Sigmoid colon (tissue), 7 donors: ENCODE results near the gene RCN2. TPM values are rescaled to one million over a fixed set of nuclear protein-coding genes. Genes with fewer than 3 reads are reported as not detected.
A peak's percentile ranks its signal among the peaks of the same experiment; 100 is the strongest.

ENCODE experiments used
- DNase-seq: peaks from one replicate; pipeline ENCODE4 v3.0.0-alpha.2; 2019
- H3K27ac ChIP-seq, 4 donors: fragments of 200-600 bp; sonication (generic); one replicate each; pipeline ENCODE4 v1.5.1; 2016 to 2019; ENCODE audit warnings: mild to moderate bottlenecking in 1 of 4
- H3K27me3 ChIP-seq, 3 donors: fragments of 200-600 bp; sonication (generic); one replicate each; pipeline ENCODE4 v1.5.1; 2019; ENCODE audit warnings: mild to moderate bottlenecking in 1 of 3
- H3K36me3 ChIP-seq, 4 donors: fragments of 200-600 bp; sonication (generic); one replicate each; pipeline ENCODE4 v1.5.1; 2016 to 2019
- H3K4me1 ChIP-seq, 4 donors: fragments of 200-600 bp; sonication (generic); one replicate each; pipeline ENCODE4 v1.5.1; 2017 to 2019
- H3K4me3 ChIP-seq, 4 donors: fragments of 200-600 bp; sonication (generic); one replicate each; pipeline ENCODE4 v1.5.1; 2017 to 2019; ENCODE audit warnings: mild to moderate bottlenecking in 2 of 4, moderate library complexity in 1 of 4
- H3K9me3 ChIP-seq, 4 donors: fragments of 200-600 bp in 3 of 4; sonication (generic) in 3 of 4; one replicate each; pipeline versions ENCODE4 v1.5.1 to v1.6.1; 2013 to 2019
- CTCF ChIP-seq, 4 experiments: fragments of 450-650 bp in 3 of 4; fragments of 200-600 bp in 1 of 4; IDR thresholded peaks; one replicate each; pipeline ENCODE4 v1.5.1; 2016 to 2019; ENCODE audit warnings: antibody characterized with exemption in 4 of 4, mild to moderate bottlenecking in 3 of 4, moderate library complexity in 2 of 4
- EP300 ChIP-seq, 4 donors: sonication (generic); formaldehyde crosslinking; IDR thresholded peaks; one replicate each; pipeline ENCODE4 v1.6.1; 2017; ENCODE audit warnings: antibody characterized with exemption in 4 of 4
- POLR2A ChIP-seq, 2 donors: fragments of 450-650 bp; IDR thresholded peaks; one replicate each; pipeline ENCODE4 v1.6.1; 2016; ENCODE audit warnings: antibody characterized with exemption in 2 of 2, mild to moderate bottlenecking in 2 of 2, moderate library complexity in 2 of 2
- POLR2AphosphoS5 ChIP-seq, 4 donors: sonication (generic); formaldehyde crosslinking; IDR thresholded peaks; one replicate each; pipeline ENCODE4 v1.6.1; 2017; ENCODE audit warnings: antibody characterized with exemption in 4 of 4
- WGBS, 2 donors: extraction: QIAGEN DNeasy Blood & Tissue Kit; methylation state at CpG; one replicate each; pipeline ENCODE4 v1.1.7; 2013; 5-methylcytosine and 5-hydroxymethylcytosine counted together
- intact Hi-C: fragments of 100-400 bp; cut with DNase I; formaldehyde crosslinking; loops from one replicate; pipeline ENCODE4 v1.15.1; 2023
- polyA plus RNA-seq, 3 donors: library from polyadenylated mRNA; stranded (reverse); fragments of 200-250 nt; gene quantifications; one replicate each; pipeline ENCODE4 v1.2.3, GENCODE V29; 2013
- total RNA-seq, 4 donors: library from RNA; depleted of rRNA; stranded (reverse); fragments of >200 nt; gene quantifications; one replicate each; pipeline ENCODE4 v1.1.0, GENCODE V29; 2016
- donor health status: healthy with polysubstance abuse.
- donor health status: Bipolar disorder and iron deficiency.
- donor health status: healthy.

Gene RCN2
- total and polyA plus RNA-seq, 7 donors: 12.3 to 62.8 (median 45.5) TPM

GRCh38 chr15:76945494-76946093, 14.0 kb downstream of the RCN2 start:
- WGBS, 2 donors: 83 to 84% methylated on average over 2 of the region's 2 CpGs
- Histone ChIP-seq H3K4me1 (peaks cover 0 to 23% (median 13%) of the 10 kb centered on the region in 4 donors), H3K4me3 (no peak overlapping the region), H3K27me3 (no peaks in the 10 kb centered on the region), H3K9me3 (no peaks in the 10 kb centered on the region), H3K27ac (peak overlapping the region in 1 of 4 donors; percentile 71), H3K36me3 (peaks cover 0 to 46% (median 4%) of the 10 kb centered on the region in 4 donors)
- TF ChIP-seq POLR2A (IDR thresholded peaks at IDR 0.05) (no peak), POLR2AphosphoS5 (IDR thresholded peaks at IDR 0.05) (peak in 1 of 4 donors; percentile 14), EP300 (IDR thresholded peaks at IDR 0.05) (no peak)
- no peak for DNase-seq
- intact Hi-C loops: no loop called here

DNA sequence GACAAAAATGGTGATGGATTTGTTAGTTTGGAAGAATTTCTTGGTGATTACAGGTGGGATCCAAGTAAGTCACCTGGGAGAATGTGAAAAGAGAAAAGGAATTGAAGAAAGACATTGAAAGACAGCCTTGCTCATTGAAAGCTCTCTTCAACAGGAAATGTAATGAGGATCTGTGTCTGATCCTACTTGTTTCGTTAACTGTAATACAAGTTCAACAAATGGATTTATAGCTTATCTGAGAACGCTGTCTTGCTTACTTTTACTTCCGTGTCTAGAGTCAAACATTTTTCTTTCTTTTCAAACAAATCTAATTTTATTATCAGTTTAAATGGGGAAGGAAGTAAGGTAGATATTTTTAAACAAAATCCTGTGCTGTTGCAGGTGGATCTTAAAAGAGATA, 15.9 kb downstream of the RCN2 start:
- Histone ChIP-seq H3K27me3 (no peaks in the 10 kb centered on the region), H3K36me3 (peaks cover 0 to 55% (median 4%) of the 10 kb centered on the region in 4 donors), H3K4me3 (no peak overlapping the region), H3K4me1 (peaks cover 0 to 23% (median 13%) of the 10 kb centered on the region in 4 donors), H3K27ac (no peak overlapping the region), H3K9me3 (no peaks in the 10 kb centered on the region)
- WGBS, 2 donors: 38 to 52% methylated on average over 3 of the region's 3 CpGs
- intact Hi-C loops: no loop called here
- DNase-seq: no peak
- TF ChIP-seq POLR2A (IDR thresholded peaks at IDR 0.05) (no peak), EP300 (IDR thresholded peaks at IDR 0.05) (no peak), POLR2AphosphoS5 (IDR thresholded peaks at IDR 0.05) (no peak), CTCF (IDR thresholded peaks at IDR 0.05) (no peak)

DNA sequence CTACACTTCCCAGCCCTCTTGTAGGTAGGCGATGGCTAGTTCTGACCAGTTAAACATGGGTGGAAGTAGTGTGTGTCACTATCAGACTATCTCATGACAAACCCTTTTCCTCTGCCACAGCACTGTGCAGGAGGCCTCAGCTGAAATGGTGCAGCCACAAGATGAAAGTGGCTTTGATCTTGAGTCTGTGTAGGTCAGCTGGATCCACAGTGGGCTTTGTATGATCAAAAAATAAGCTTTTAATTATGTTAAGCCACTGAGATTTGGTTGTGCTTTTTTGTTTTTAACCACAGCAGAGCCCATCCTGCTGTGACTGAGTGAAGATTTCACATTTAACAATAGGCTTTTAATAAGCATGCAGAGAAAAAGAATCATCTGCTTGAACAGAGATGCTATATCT, 19.7 kb downstream of the RCN2 start:
- Histone ChIP-seq H3K4me1 (peaks cover 0 to 13% (median 4%) of the 10 kb centered on the region in 4 donors), H3K9me3 (no peaks in the 10 kb centered on the region), H3K27me3 (no peaks in the 10 kb centered on the region), H3K36me3 (peaks cover 0 to 43% (median 4%) of the 10 kb centered on the region in 4 donors), H3K4me3 (no peak overlapping the region), H3K27ac (no peak overlapping the region)
- intact Hi-C loops: no loop called here
- WGBS, 2 donors: 88 to 98% methylated on average over 1 of the region's 1 CpG
- TF ChIP-seq EP300 (IDR thresholded peaks at IDR 0.05): no peak
- no peak for TF ChIP-seq POLR2AphosphoS5 (IDR thresholded peaks at IDR 0.05)
- no peak for TF ChIP-seq POLR2A (IDR thresholded peaks at IDR 0.05)
- DNase-seq: no peak

GRCh38 chr15:76953913-76954312, 22.4 kb downstream of the RCN2 start:
- DNase-seq: no peak

DNA sequence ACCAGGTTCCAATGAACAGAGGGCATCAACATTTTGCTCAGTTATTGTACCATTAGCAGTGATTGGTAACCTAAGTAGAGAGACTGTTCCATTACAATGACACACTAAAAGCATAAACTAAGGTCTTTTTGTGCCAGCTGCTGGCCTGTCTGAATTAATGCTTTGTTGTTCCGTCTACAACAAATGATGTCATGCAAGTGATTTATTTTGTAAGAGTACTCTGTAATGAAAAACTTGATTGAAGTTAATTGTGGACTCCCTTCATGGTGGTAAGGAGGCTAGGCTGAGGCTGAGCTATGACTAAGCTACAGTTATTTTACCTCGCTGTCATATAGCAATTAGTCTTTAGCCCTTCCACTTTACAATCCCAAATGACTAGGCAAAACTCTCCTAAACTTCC, 23.2 kb downstream of the RCN2 start:
- H3K9me3 ChIP-seq: no peaks in the 10 kb centered on the region
- no peak overlapping the region for H3K27ac ChIP-seq
- H3K36me3 ChIP-seq: peaks cover 0 to 17% (median 0%) of the 10 kb centered on the region in 4 donors
- intact Hi-C loops: no loop called here
- peaks cover 0 to 5% (median 2%) of the 10 kb centered on the region in 4 donors for H3K4me1 ChIP-seq
- H3K4me3 ChIP-seq: no peak overlapping the region
- TF ChIP-seq EP300 (IDR thresholded peaks at IDR 0.05): no peak
- TF ChIP-seq CTCF (IDR thresholded peaks at IDR 0.05): no peak
- no peak for TF ChIP-seq POLR2AphosphoS5 (IDR thresholded peaks at IDR 0.05)
- no peak for TF ChIP-seq POLR2A (IDR thresholded peaks at IDR 0.05)
- 11 to 56% methylated on average over 2 of the region's 2 CpGs for WGBS, 2 donors
- no peak for DNase-seq
- H3K27me3 ChIP-seq: no peaks in the 10 kb centered on the region

More at GRCh38 chr15:76953913-76954312, 22.4 kb downstream of the RCN2 start:
- no peaks in the 10 kb centered on the region for H3K9me3 ChIP-seq
- WGBS, 2 donors: 33 to 57% methylated on average over 3 of the region's 3 CpGs
- no peak overlapping the region for H3K4me3 ChIP-seq
- H3K36me3 ChIP-seq: peaks cover 0 to 24% (median 1%) of the 10 kb centered on the region in 4 donors
- intact Hi-C loops: no loop called here
- peaks cover 0 to 5% (median 2%) of the 10 kb centered on the region in 4 donors for H3K4me1 ChIP-seq
- TF ChIP-seq CTCF (IDR thresholded peaks at IDR 0.05) (no peak), POLR2AphosphoS5 (IDR thresholded peaks at IDR 0.05) (no peak), POLR2A (IDR thresholded peaks at IDR 0.05) (no peak), EP300 (IDR thresholded peaks at IDR 0.05) (no peak)
- no peaks in the 10 kb centered on the region for H3K27me3 ChIP-seq
- H3K27ac ChIP-seq: no peak overlapping the region
